Stomach (tissue), 4 donors: ENCODE data around the gene KLHL29.

Experiments
- CTCF ChIP-seq, 7 experiments: fragments of 450-650 bp in 4 of 7; fragments of 200-600 bp in 3 of 7; sonication (generic) in 3 of 7; IDR thresholded peaks; one replicate each; pipeline ENCODE4 v1.5.1; 2016 to 2019; ENCODE audit warnings: antibody characterized with exemption in 7 of 7, control low read depth in 2 of 7, mild to moderate bottlenecking in 1 of 7
- POLR2A ChIP-seq, 4 donors: fragments of 450-650 bp; IDR thresholded peaks; one replicate each; pipeline ENCODE4 v1.6.1; 2016; ENCODE audit warnings: antibody characterized with exemption in 4 of 4, control low read depth in 2 of 4, mild to moderate bottlenecking in 1 of 4, moderate library complexity in 1 of 4

DNA sequence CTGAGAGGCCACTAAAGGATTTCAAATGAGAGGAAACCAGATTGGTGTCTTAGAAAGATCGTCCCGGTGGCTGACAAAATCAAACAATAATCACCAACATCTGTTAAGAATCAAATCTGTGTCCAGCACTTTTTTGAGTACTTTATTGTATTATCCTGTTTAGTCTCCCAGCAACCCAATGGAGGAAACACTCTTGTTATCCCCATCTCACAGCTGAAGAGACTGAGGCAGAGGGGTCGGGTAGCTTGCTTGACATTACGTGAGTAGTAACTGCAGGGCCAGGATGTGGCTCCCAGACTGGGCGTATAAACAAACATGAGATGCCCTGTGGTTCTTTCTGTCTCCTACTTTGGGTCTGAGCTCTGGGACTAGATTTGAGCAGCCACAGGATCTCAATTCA is 76.0 kb downstream of the KLHL29 start:
- TF ChIP-seq POLR2A (IDR thresholded peaks at IDR 0.05) (no peak), CTCF (IDR thresholded peaks at IDR 0.05) (no peak)
